ENCODE data around the gene DGKD. TPM values are rescaled to one million over a fixed set of nuclear protein-coding genes. Genes with fewer than 3 reads are reported as not detected.

Gene DGKD
- polyA plus RNA-seq, 1 donor, result 20.7 TPM

- WGBS (ENCODE audit: insufficient coverage, low lambda C conversion rate), result no CpG with 5 or more reads among the region's 6 CpGs
These were observed 46.0 kb downstream of the DGKD start for GRCh38 chr2:233400341-233400740.

GRCh38 chr2:233400961-233401360, 46.7 kb downstream of the DGKD start:
- no peaks in the 10 kb centered on the region for H3K9me3 ChIP-seq (ENCODE audit: control insufficient read depth, low read depth, low read length)
- peaks cover 11% of the 10 kb centered on the region for H3K36me3 ChIP-seq (ENCODE audit: control insufficient read depth, insufficient read depth, low read length)
- DNase-seq, result no peak
- H3K4me3 ChIP-seq (ENCODE audit: low read length), result no peak overlapping the region
- no peak overlapping the region for H3K27ac ChIP-seq (ENCODE audit: low read length)
- no peaks in the 10 kb centered on the region for H3K27me3 ChIP-seq (ENCODE audit: control insufficient read depth, insufficient read depth, low read length)
- H3K4me1 ChIP-seq (ENCODE audit: control insufficient read depth, insufficient read depth, low read length), result peaks cover 9% of the 10 kb centered on the region
- no CpG with 5 or more reads among the region's 3 CpGs for WGBS (ENCODE audit: insufficient coverage, low lambda C conversion rate)

More at GRCh38 chr2:233400341-233400740, 46.0 kb downstream of the DGKD start:
- DNase-seq, result no peak
- Histone ChIP-seq H3K4me1 (ENCODE audit: control insufficient read depth, insufficient read depth, low read length) (peaks cover 9% of the 10 kb centered on the region), H3K4me3 (ENCODE audit: low read length) (no peak overlapping the region), H3K27me3 (ENCODE audit: control insufficient read depth, insufficient read depth, low read length) (no peaks in the 10 kb centered on the region), H3K36me3 (ENCODE audit: control insufficient read depth, insufficient read depth, low read length) (peaks cover 11% of the 10 kb centered on the region), H3K27ac (ENCODE audit: low read length) (no peak overlapping the region), H3K9me3 (ENCODE audit: control insufficient read depth, low read depth, low read length) (no peaks in the 10 kb centered on the region)

- no peak overlapping the region for H3K4me3 ChIP-seq (ENCODE audit: low read length)
- peak in 1 of 2 donors; percentile 28 for DNase-seq
- no peaks in the 10 kb centered on the region for H3K27me3 ChIP-seq (ENCODE audit: control insufficient read depth, insufficient read depth, low read length)
- no CpG with 5 or more reads among the region's 5 CpGs for WGBS (ENCODE audit: insufficient coverage, low lambda C conversion rate)
- H3K9me3 ChIP-seq (ENCODE audit: control insufficient read depth, low read depth, low read length), result no peaks in the 10 kb centered on the region
- H3K4me1 ChIP-seq (ENCODE audit: control insufficient read depth, insufficient read depth, low read length), result peaks cover 9% of the 10 kb centered on the region
- H3K27ac ChIP-seq (ENCODE audit: low read length), result peak overlapping the region; percentile 19
- H3K36me3 ChIP-seq (ENCODE audit: control insufficient read depth, insufficient read depth, low read length), result peaks cover 12% of the 10 kb centered on the region
These were observed 48.1 kb downstream of the DGKD start for GRCh38 chr2:233402346-233402745.

GRCh38 chr2:233402789-233403188, 48.5 kb downstream of the DGKD start:
- Histone ChIP-seq H3K27ac (ENCODE audit: low read length) (peak overlapping the region; percentile 19), H3K27me3 (ENCODE audit: control insufficient read depth, insufficient read depth, low read length) (no peaks in the 10 kb centered on the region), H3K4me3 (ENCODE audit: low read length) (no peak overlapping the region), H3K4me1 (ENCODE audit: control insufficient read depth, insufficient read depth, low read length) (peaks cover 9% of the 10 kb centered on the region), H3K9me3 (ENCODE audit: control insufficient read depth, low read depth, low read length) (no peaks in the 10 kb centered on the region), H3K36me3 (ENCODE audit: control insufficient read depth, insufficient read depth, low read length) (peaks cover 12% of the 10 kb centered on the region)
- no CpG with 5 or more reads among the region's 5 CpGs for WGBS (ENCODE audit: insufficient coverage, low lambda C conversion rate)
- DNase-seq, result peak in 1 of 2 donors; percentile 72

- no peak overlapping the region for H3K4me3 ChIP-seq (ENCODE audit: low read length)
- H3K36me3 ChIP-seq (ENCODE audit: control insufficient read depth, insufficient read depth, low read length), result peaks cover 10% of the 10 kb centered on the region
- no peak overlapping the region for H3K27ac ChIP-seq (ENCODE audit: low read length)
- DNase-seq, result no peak
- H3K27me3 ChIP-seq (ENCODE audit: control insufficient read depth, insufficient read depth, low read length), result no peaks in the 10 kb centered on the region
- H3K4me1 ChIP-seq (ENCODE audit: control insufficient read depth, insufficient read depth, low read length), result peaks cover 19% of the 10 kb centered on the region
- H3K9me3 ChIP-seq (ENCODE audit: control insufficient read depth, low read depth, low read length), result no peaks in the 10 kb centered on the region
These were observed 49.9 kb downstream of the DGKD start for GRCh38 chr2:233404222-233404621.

- Histone ChIP-seq H3K36me3 (ENCODE audit: control insufficient read depth, insufficient read depth, low read length) (peaks cover 6% of the 10 kb centered on the region), H3K4me3 (ENCODE audit: low read length) (no peak overlapping the region), H3K27ac (ENCODE audit: low read length) (no peak overlapping the region), H3K9me3 (ENCODE audit: control insufficient read depth, low read depth, low read length) (no peaks in the 10 kb centered on the region), H3K4me1 (ENCODE audit: control insufficient read depth, insufficient read depth, low read length) (peaks cover 28% of the 10 kb centered on the region), H3K27me3 (ENCODE audit: control insufficient read depth, insufficient read depth, low read length) (no peaks in the 10 kb centered on the region)
- 100% methylated on average over 1 of the region's 2 CpGs for WGBS (ENCODE audit: insufficient coverage, low lambda C conversion rate)
- DNase-seq, result no peak
These were observed 52.6 kb downstream of the DGKD start for GRCh38 chr2:233406865-233407264.

- no peak overlapping the region for H3K4me3 ChIP-seq (ENCODE audit: low read length)
These were observed 53.5 kb downstream of the DGKD start for GRCh38 chr2:233407771-233408181.

GRCh38 chr2:233408366-233409285, 54.3 kb downstream of the DGKD start:
- no peaks in the 10 kb centered on the region for H3K9me3 ChIP-seq (ENCODE audit: control insufficient read depth, low read depth, low read length)
- peak overlapping the region; percentile 20 for H3K27ac ChIP-seq (ENCODE audit: low read length)
- no peaks in the 10 kb centered on the region for H3K27me3 ChIP-seq (ENCODE audit: control insufficient read depth, insufficient read depth, low read length)
- H3K4me3 ChIP-seq (ENCODE audit: low read length), result no peak overlapping the region
- whole genome bisulfite sequencing (ENCODE audit: insufficient coverage, low lambda C conversion rate), result 83% methylated on average over 1 of the region's 9 CpGs
- peaks cover 6% of the 10 kb centered on the region for H3K36me3 ChIP-seq (ENCODE audit: control insufficient read depth, insufficient read depth, low read length)
- H3K4me1 ChIP-seq (ENCODE audit: control insufficient read depth, insufficient read depth, low read length), result peaks cover 19% of the 10 kb centered on the region
- peak in 1 of 2 donors; percentile 36 for DNase-seq

More at GRCh38 chr2:233407771-233408181, 53.5 kb downstream of the DGKD start:
- H3K9me3 ChIP-seq (ENCODE audit: control insufficient read depth, low read depth, low read length), result no peaks in the 10 kb centered on the region
- H3K36me3 ChIP-seq (ENCODE audit: control insufficient read depth, insufficient read depth, low read length), result peaks cover 6% of the 10 kb centered on the region
- 100% methylated on average over 1 of the region's 8 CpGs for WGBS (ENCODE audit: insufficient coverage, low lambda C conversion rate)
- no peaks in the 10 kb centered on the region for H3K27me3 ChIP-seq (ENCODE audit: control insufficient read depth, insufficient read depth, low read length)
- DNase-seq, result no peak
- H3K27ac ChIP-seq (ENCODE audit: low read length), result no peak overlapping the region
- peaks cover 20% of the 10 kb centered on the region for H3K4me1 ChIP-seq (ENCODE audit: control insufficient read depth, insufficient read depth, low read length)

- no peaks in the 10 kb centered on the region for H3K27me3 ChIP-seq (ENCODE audit: control insufficient read depth, insufficient read depth, low read length)
- WGBS (ENCODE audit: insufficient coverage, low lambda C conversion rate), result 17% methylated on average over 1 of the region's 6 CpGs
- peaks cover 6% of the 10 kb centered on the region for H3K36me3 ChIP-seq (ENCODE audit: control insufficient read depth, insufficient read depth, low read length)
- H3K4me3 ChIP-seq (ENCODE audit: low read length), result no peak overlapping the region
- peak in 1 of 2 donors; percentile 62 for DNase-seq
- peaks cover 19% of the 10 kb centered on the region for H3K4me1 ChIP-seq (ENCODE audit: control insufficient read depth, insufficient read depth, low read length)
- H3K9me3 ChIP-seq (ENCODE audit: control insufficient read depth, low read depth, low read length), result no peaks in the 10 kb centered on the region
- H3K27ac ChIP-seq (ENCODE audit: low read length), result peak overlapping the region; percentile 54
These were observed 55.1 kb downstream of the DGKD start for GRCh38 chr2:233409286-233409991.

GRCh38 chr2:233410196-233410760, 56.0 kb downstream of the DGKD start:
- no CpG with 5 or more reads among the region's 5 CpGs for WGBS (ENCODE audit: insufficient coverage, low lambda C conversion rate)
- Histone ChIP-seq H3K4me3 (ENCODE audit: low read length) (no peak overlapping the region), H3K27ac (ENCODE audit: low read length) (peak overlapping the region; percentile 54), H3K4me1 (ENCODE audit: control insufficient read depth, insufficient read depth, low read length) (peaks cover 26% of the 10 kb centered on the region), H3K9me3 (ENCODE audit: control insufficient read depth, low read depth, low read length) (no peaks in the 10 kb centered on the region), H3K36me3 (ENCODE audit: control insufficient read depth, insufficient read depth, low read length) (peaks cover 4% of the 10 kb centered on the region), H3K27me3 (ENCODE audit: control insufficient read depth, insufficient read depth, low read length) (no peaks in the 10 kb centered on the region)
- peak in 1 of 2 donors; percentile 69 for DNase-seq

Data from large intestine (tissue), 3 donors.